GM23338 (cell line): Measurements from ENCODE around the gene ARID1B.

ENCODE experiments used
- CREB1 ChIP-seq: fragments of 250-450 bp; sonication (Bioruptor Pico); IDR thresholded peaks from 2 replicates; pipeline ENCODE4 v1.5.0; 2020; ENCODE audit warnings: low read depth, mild to moderate bottlenecking, moderate library complexity
- EZH2 ChIP-seq: fragments of 200-600 bp; sonication (generic); IDR thresholded peaks from one replicate; pipeline ENCODE4 v1.8.0; 2017; ENCODE audit warnings: antibody characterized with exemption, mild to moderate bottlenecking, low read depth; ENCODE audit not compliant: unreplicated experiment
- EZH2phosphoT487 ChIP-seq: fragments of 200-600 bp; sonication (generic); IDR thresholded peaks from one replicate; pipeline ENCODE4 v1.8.1; 2018; ENCODE audit warnings: antibody characterized with exemption; ENCODE audit not compliant: unreplicated experiment
- JUNB ChIP-seq: IDR thresholded peaks from one replicate; pipeline ENCODE4 v1.6.1; 2016; ENCODE audit warnings: antibody characterized with exemption; ENCODE audit not compliant: unreplicated experiment
- NANOG ChIP-seq: IDR thresholded peaks from 2 replicates; pipeline ENCODE4 v1.6.1; 2016; ENCODE audit warnings: antibody characterized with exemption, borderline replicate concordance
- POLR2AphosphoS5 ChIP-seq: IDR thresholded peaks from 2 replicates; pipeline ENCODE4 v1.6.1; 2016; ENCODE audit warnings: antibody characterized with exemption, low read depth
- ZNF331 ChIP-seq: fragments of 250-450 bp; sonication (Bioruptor Pico); IDR thresholded peaks from 2 replicates; pipeline ENCODE4 v1.5.0; 2020; ENCODE audit warnings: low read depth, mild to moderate bottlenecking, moderate library complexity
- TF ChIP-seq, protein P1 (sequence below), 2 experiments: fragments of 200-600 bp in 1 of 2; sonication (generic) in 1 of 2; conservative IDR thresholded peaks; 2 replicates each; pipeline versions ENCODE4 v1.5.1 to v1.6.1; 2016 to 2017; ENCODE audit warnings: antibody characterized with exemption in 2 of 2, low read depth in 2 of 2, mild to moderate bottlenecking in 2 of 2, moderate library complexity in 1 of 2
- TF ChIP-seq, protein P2 (sequence below): IDR thresholded peaks from one replicate; pipeline ENCODE4 v1.6.1; 2018; ENCODE audit warnings: antibody characterized with exemption; ENCODE audit not compliant: unreplicated experiment
- TF ChIP-seq, protein P3 (sequence below): IDR thresholded peaks from 2 replicates; pipeline ENCODE4 v1.6.1; 2016; ENCODE audit warnings: antibody characterized with exemption
- TF ChIP-seq, protein P4 (sequence below): fragments of 250-450 bp; sonication (Bioruptor Pico); IDR thresholded peaks from 2 replicates; pipeline ENCODE4 v1.5.0; 2020; ENCODE audit warnings: mild to moderate bottlenecking, moderate library complexity

DNA sequence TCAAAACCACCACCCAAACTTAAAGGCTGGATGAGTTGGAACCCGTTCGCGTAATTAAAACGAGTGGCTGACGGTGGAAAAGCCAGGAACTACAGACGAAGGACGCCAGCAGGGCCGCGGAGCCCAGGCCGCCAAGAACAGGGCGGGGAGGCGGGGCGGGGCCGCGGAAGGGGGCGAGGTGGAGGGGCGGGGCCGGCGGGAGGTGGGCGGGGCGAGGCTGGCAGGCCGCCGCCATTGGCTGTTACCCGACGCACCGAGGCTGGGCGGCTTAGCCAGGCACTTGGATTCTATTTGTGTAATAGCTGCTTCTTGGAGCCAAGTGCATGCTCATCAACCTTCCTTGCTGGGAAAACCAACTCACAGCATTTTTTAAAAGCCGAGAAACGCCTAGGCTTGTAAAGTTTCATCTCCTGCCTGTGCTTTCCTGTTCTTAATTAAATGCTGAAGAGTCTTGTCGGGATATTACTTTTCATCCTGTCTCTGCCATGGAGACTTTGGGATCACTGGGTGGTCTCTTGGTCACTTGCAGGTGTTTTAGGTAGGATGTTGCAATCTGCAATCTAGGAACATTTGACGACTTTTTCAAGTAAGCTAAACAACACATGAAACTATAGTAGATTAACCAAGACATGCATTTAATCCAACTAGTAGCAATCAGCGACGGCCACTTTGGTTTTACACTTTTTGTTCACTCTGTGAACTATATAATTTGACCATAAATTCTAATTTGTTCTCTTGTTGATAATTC lies 245.0 kb downstream of the ARID1B start:
- TF ChIP-seq POLR2AphosphoS5 (peak; percentile 71), EZH2 (no peak), JUNB (no peak), CREB1 (CRISPR knock-in tag) (no peak), EZH2phosphoT487 (no peak), NANOG (no peak), ZNF331 (CRISPR knock-in tag) (no peak)
- TF ChIP-seq, protein P1, sequence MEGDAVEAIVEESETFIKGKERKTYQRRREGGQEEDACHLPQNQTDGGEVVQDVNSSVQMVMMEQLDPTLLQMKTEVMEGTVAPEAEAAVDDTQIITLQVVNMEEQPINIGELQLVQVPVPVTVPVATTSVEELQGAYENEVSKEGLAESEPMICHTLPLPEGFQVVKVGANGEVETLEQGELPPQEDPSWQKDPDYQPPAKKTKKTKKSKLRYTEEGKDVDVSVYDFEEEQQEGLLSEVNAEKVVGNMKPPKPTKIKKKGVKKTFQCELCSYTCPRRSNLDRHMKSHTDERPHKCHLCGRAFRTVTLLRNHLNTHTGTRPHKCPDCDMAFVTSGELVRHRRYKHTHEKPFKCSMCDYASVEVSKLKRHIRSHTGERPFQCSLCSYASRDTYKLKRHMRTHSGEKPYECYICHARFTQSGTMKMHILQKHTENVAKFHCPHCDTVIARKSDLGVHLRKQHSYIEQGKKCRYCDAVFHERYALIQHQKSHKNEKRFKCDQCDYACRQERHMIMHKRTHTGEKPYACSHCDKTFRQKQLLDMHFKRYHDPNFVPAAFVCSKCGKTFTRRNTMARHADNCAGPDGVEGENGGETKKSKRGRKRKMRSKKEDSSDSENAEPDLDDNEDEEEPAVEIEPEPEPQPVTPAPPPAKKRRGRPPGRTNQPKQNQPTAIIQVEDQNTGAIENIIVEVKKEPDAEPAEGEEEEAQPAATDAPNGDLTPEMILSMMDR (conservative IDR thresholded peaks at IDR 0.05; ENCODE audit: low read depth in 2 of 2) = 0 out of 4 replicates have a peak, but pooled peaks of 1 of the 2 experiments have one; percentile 6
- TF ChIP-seq, protein P2, sequence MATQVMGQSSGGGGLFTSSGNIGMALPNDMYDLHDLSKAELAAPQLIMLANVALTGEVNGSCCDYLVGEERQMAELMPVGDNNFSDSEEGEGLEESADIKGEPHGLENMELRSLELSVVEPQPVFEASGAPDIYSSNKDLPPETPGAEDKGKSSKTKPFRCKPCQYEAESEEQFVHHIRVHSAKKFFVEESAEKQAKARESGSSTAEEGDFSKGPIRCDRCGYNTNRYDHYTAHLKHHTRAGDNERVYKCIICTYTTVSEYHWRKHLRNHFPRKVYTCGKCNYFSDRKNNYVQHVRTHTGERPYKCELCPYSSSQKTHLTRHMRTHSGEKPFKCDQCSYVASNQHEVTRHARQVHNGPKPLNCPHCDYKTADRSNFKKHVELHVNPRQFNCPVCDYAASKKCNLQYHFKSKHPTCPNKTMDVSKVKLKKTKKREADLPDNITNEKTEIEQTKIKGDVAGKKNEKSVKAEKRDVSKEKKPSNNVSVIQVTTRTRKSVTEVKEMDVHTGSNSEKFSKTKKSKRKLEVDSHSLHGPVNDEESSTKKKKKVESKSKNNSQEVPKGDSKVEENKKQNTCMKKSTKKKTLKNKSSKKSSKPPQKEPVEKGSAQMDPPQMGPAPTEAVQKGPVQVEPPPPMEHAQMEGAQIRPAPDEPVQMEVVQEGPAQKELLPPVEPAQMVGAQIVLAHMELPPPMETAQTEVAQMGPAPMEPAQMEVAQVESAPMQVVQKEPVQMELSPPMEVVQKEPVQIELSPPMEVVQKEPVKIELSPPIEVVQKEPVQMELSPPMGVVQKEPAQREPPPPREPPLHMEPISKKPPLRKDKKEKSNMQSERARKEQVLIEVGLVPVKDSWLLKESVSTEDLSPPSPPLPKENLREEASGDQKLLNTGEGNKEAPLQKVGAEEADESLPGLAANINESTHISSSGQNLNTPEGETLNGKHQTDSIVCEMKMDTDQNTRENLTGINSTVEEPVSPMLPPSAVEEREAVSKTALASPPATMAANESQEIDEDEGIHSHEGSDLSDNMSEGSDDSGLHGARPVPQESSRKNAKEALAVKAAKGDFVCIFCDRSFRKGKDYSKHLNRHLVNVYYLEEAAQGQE = no peak
- TF ChIP-seq, protein P3, sequence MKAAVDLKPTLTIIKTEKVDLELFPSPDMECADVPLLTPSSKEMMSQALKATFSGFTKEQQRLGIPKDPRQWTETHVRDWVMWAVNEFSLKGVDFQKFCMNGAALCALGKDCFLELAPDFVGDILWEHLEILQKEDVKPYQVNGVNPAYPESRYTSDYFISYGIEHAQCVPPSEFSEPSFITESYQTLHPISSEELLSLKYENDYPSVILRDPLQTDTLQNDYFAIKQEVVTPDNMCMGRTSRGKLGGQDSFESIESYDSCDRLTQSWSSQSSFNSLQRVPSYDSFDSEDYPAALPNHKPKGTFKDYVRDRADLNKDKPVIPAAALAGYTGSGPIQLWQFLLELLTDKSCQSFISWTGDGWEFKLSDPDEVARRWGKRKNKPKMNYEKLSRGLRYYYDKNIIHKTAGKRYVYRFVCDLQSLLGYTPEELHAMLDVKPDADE = no peak
- TF ChIP-seq, protein P4, sequence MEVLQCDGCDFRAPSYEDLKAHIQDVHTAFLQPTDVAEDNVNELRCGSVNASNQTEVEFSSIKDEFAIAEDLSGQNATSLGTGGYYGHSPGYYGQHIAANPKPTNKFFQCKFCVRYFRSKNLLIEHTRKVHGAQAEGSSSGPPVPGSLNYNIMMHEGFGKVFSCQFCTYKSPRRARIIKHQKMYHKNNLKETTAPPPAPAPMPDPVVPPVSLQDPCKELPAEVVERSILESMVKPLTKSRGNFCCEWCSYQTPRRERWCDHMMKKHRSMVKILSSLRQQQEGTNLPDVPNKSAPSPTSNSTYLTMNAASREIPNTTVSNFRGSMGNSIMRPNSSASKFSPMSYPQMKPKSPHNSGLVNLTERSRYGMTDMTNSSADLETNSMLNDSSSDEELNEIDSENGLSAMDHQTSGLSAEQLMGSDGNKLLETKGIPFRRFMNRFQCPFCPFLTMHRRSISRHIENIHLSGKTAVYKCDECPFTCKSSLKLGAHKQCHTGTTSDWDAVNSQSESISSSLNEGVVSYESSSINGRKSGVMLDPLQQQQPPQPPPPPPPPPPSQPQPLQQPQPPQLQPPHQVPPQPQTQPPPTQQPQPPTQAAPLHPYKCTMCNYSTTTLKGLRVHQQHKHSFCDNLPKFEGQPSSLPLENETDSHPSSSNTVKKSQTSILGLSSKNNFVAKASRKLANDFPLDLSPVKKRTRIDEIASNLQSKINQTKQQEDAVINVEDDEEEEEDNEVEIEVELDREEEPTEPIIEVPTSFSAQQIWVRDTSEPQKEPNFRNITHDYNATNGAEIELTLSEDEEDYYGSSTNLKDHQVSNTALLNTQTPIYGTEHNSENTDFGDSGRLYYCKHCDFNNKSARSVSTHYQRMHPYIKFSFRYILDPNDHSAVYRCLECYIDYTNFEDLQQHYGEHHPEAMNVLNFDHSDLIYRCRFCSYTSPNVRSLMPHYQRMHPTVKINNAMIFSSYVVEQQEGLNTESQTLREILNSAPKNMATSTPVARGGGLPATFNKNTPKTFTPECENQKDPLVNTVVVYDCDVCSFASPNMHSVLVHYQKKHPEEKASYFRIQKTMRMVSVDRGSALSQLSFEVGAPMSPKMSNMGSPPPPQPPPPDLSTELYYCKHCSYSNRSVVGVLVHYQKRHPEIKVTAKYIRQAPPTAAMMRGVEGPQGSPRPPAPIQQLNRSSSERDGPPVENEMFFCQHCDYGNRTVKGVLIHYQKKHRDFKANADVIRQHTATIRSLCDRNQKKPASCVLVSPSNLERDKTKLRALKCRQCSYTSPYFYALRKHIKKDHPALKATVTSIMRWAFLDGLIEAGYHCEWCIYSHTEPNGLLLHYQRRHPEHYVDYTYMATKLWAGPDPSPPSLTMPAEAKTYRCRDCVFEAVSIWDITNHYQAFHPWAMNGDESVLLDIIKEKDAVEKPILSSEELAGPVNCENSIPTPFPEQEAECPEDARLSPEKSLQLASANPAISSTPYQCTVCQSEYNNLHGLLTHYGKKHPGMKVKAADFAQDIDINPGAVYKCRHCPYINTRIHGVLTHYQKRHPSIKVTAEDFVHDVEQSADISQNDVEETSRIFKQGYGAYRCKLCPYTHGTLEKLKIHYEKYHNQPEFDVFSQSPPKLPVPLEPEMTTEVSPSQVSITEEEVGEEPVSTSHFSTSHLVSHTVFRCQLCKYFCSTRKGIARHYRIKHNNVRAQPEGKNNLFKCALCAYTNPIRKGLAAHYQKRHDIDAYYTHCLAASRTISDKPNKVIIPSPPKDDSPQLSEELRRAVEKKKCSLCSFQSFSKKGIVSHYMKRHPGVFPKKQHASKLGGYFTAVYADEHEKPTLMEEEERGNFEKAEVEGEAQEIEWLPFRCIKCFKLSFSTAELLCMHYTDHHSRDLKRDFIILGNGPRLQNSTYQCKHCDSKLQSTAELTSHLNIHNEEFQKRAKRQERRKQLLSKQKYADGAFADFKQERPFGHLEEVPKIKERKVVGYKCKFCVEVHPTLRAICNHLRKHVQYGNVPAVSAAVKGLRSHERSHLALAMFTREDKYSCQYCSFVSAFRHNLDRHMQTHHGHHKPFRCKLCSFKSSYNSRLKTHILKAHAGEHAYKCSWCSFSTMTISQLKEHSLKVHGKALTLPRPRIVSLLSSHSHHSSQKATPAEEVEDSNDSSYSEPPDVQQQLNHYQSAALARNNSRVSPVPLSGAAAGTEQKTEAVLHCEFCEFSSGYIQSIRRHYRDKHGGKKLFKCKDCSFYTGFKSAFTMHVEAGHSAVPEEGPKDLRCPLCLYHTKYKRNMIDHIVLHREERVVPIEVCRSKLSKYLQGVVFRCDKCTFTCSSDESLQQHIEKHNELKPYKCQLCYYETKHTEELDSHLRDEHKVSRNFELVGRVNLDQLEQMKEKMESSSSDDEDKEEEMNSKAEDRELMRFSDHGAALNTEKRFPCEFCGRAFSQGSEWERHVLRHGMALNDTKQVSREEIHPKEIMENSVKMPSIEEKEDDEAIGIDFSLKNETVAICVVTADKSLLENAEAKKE (CRISPR knock-in tag) = no peak
